ENCODE results near the gene NODAL. TPM values are rescaled to one million over a fixed set of nuclear protein-coding genes. Genes with fewer than 3 reads are reported as not detected.

NODAL gene
- not detected for total RNA-seq (2021; ENCODE audit: unreplicated experiment)
- not detected for polyA plus RNA-seq (2012; ENCODE audit: insufficient read length)
- not detected for Bru-seq, nascent RNA
- not detected for BruChase-seq, experiment 1, labeled RNA remaining after a 2-hour chase
- BruChase-seq, experiment 2, labeled RNA remaining after a 6-hour chase: not detected
- long read RNA-seq: 0 reads

GRCh38 chr10:70441161-70441894, at the start of gene NODAL:
NODAL (minus strand) TSS chr10:70441681; CDS start chr10:70441667, 14 bp downstream.
- ATAC-seq: no peak
- Histone ChIP-seq H3K36me3 (ENCODE audit: control insufficient read depth, insufficient read depth, low read length) (no peaks in the 10 kb centered on the region), H3K4me1 (ENCODE audit: control insufficient read depth, insufficient read depth, low read length) (no peaks in the 10 kb centered on the region), H3K9me3 (ENCODE audit: control insufficient read depth, insufficient read depth, low read depth, low read length) (no peaks in the 10 kb centered on the region), H3K27ac (ENCODE audit: low read length) (no peak within 1 kb of the TSS), H3K4me3 (ENCODE audit: low read depth in 2 of 2, low read length in 2 of 2) (no peak within 1 kb of the TSS), H3K27me3 (ENCODE audit: control insufficient read depth, insufficient read depth, low read length) (no peaks in the 10 kb centered on the region)
- ChIA-PET POLR2A (no interaction called here), CTCF (no interaction called here)
- no peak for TF ChIP-seq CTCF (IDR thresholded peaks at IDR 0.05)
- no peak for TF ChIP-seq REST (IDR thresholded peaks at IDR 0.05; ENCODE audit: insufficient read depth in 1 of 2, low read depth in 2 of 2, low read length in 1 of 2)
- no peak for TF ChIP-seq TCF7L2 (IDR thresholded peaks at IDR 0.05; ENCODE audit: low read depth, low read length)
- TF ChIP-seq SIN3A (IDR thresholded peaks at IDR 0.05; ENCODE audit: borderline replicate concordance, insufficient read depth, low read depth, low read length): no peak
- no peak for TF ChIP-seq POLR2AphosphoS5 (IDR thresholded peaks at IDR 0.05; ENCODE audit: low read depth, low read length)
- in situ Hi-C loops (cut with HindIII; ENCODE audit: low pct_unique_long_range_greater_than_20kb, low sequenced_read_pairs): no loop called here
- no peak for DNase-seq (ENCODE audit: low read depth, low spot score)
- no TSS peak for BruUV-seq (replicated peaks)
- intact Hi-C loops (cut with micrococcal nuclease; ENCODE audit: unreplicated experiment): no loop called here

GRCh38 chr10:70490142-70490541, 48.7 kb upstream of the NODAL start:
- H3K9me3 ChIP-seq (ENCODE audit: control insufficient read depth, insufficient read depth, low read depth, low read length): no peaks in the 10 kb centered on the region
- no peak for DNase-seq (ENCODE audit: low read depth, low spot score)
- CTCF ChIA-PET: no interaction called here
- H3K4me1 ChIP-seq (ENCODE audit: control insufficient read depth, insufficient read depth, low read length): no peaks in the 10 kb centered on the region
- POLR2A ChIA-PET: no interaction called here
- intact Hi-C loops (cut with micrococcal nuclease; ENCODE audit: unreplicated experiment) (no loop called here), in situ Hi-C loops (cut with HindIII; ENCODE audit: low pct_unique_long_range_greater_than_20kb, low sequenced_read_pairs) (no loop called here)
- H3K27me3 ChIP-seq (ENCODE audit: control insufficient read depth, insufficient read depth, low read length): no peaks in the 10 kb centered on the region
- TF ChIP-seq REST (IDR thresholded peaks at IDR 0.05; ENCODE audit: insufficient read depth in 1 of 2, low read depth in 2 of 2, low read length in 1 of 2): no peak
- TF ChIP-seq TCF7L2 (IDR thresholded peaks at IDR 0.05; ENCODE audit: low read depth, low read length): no peak
- TF ChIP-seq CTCF (IDR thresholded peaks at IDR 0.05): no peak
- no peak for TF ChIP-seq POLR2AphosphoS5 (IDR thresholded peaks at IDR 0.05; ENCODE audit: low read depth, low read length)
- TF ChIP-seq SIN3A (IDR thresholded peaks at IDR 0.05; ENCODE audit: borderline replicate concordance, insufficient read depth, low read depth, low read length): no peak
- H3K4me3 ChIP-seq (ENCODE audit: low read depth in 2 of 2, low read length in 2 of 2): no peak overlapping the region
- no peaks in the 10 kb centered on the region for H3K36me3 ChIP-seq (ENCODE audit: control insufficient read depth, insufficient read depth, low read length)
- no peak for ATAC-seq
- no TSS peak for BruUV-seq (replicated peaks)
- H3K27ac ChIP-seq (ENCODE audit: low read length): no peak overlapping the region

All from Panc1 (cell line).